GM12878 (cell line): Measurements from ENCODE around the gene MAN2A1.

Source experiments
- ASH2L ChIP-seq: fragments of 300-600, 200-600 bp; sonication (generic); IDR thresholded peaks from 2 replicates; pipeline ENCODE4 v1.6.1; 2017; ENCODE audit warnings: low read depth, mild to moderate bottlenecking, borderline replicate concordance
- ATF7 ChIP-seq: fragments of 450-650 bp; IDR thresholded peaks from 2 replicates; pipeline ENCODE4 v1.6.1; 2016; ENCODE audit warnings: low read depth, mild to moderate bottlenecking
- CEBPB ChIP-seq, 2 experiments: fragments of 150-350 bp in 1 of 2; IDR thresholded peaks; 2 replicates each; pipeline ENCODE4 v1.6.1; 2012 to 2014; ENCODE audit warnings: low read depth in 2 of 2, low read length in 2 of 2, borderline replicate concordance in 1 of 2, inconsistent platforms in 1 of 2
- CTCF ChIP-seq, 3 experiments: IDR thresholded peaks in 2 of 3; conservative IDR thresholded peaks in 1 of 3; 2 replicates each; pipeline ENCODE4 v1.5.1; 2011; ENCODE audit warnings: low read depth in 3 of 3, low read length in 3 of 3, mild to moderate bottlenecking in 3 of 3, control low read depth in 2 of 3, moderate library complexity in 2 of 3, inconsistent platforms in 1 of 3, mixed read lengths in 1 of 3; ENCODE audit not compliant: control insufficient read depth in 2 of 3, insufficient read depth in 1 of 3; ENCODE audit errors: extremely low read depth in 1 of 3
- EGR1 ChIP-seq, 2 experiments: IDR thresholded peaks; 1 replicate in 1 of 2; 2 replicates in 1 of 2; pipeline ENCODE4 v1.6.1; 2011 to 2012; ENCODE audit warnings: low read depth in 2 of 2, low read length in 2 of 2, borderline replicate concordance in 1 of 2, mild to moderate bottlenecking in 1 of 2, moderate library complexity in 1 of 2
- EP300 ChIP-seq, 2 experiments: fragments of 150-350 bp in 1 of 2; IDR thresholded peaks; 2 replicates each; pipeline ENCODE4 v1.6.1; 2011 to 2012; ENCODE audit warnings: low read depth in 2 of 2, low read length in 2 of 2, borderline replicate concordance in 1 of 2, improper control_type of control experiment in 1 of 2, inconsistent platforms in 1 of 2; ENCODE audit not compliant: control insufficient read depth in 1 of 2
- GATAD2B ChIP-seq: fragments of 450-650 bp; conservative IDR thresholded peaks from 2 replicates; pipeline ENCODE4 v1.6.1; 2017; ENCODE audit warnings: low read depth, mild to moderate bottlenecking, moderate library complexity
- MYC ChIP-seq: IDR thresholded peaks from 2 replicates; pipeline ENCODE4 v1.6.1; 2011; ENCODE audit warnings: mild to moderate bottlenecking, low read length, moderate library complexity, inconsistent platforms; ENCODE audit not compliant: insufficient read depth, insufficient replicate concordance, insufficient read length, severe bottlenecking
- PBX3 ChIP-seq: IDR thresholded peaks from 2 replicates; pipeline ENCODE4 v1.6.1; 2011; ENCODE audit warnings: mild to moderate bottlenecking, low read depth, low read length, moderate library complexity; ENCODE audit not compliant: insufficient replicate concordance
- PKNOX1 ChIP-seq: fragments of 450-650 bp; IDR thresholded peaks from 2 replicates; pipeline ENCODE4 v1.6.1; 2016; ENCODE audit warnings: mild to moderate bottlenecking
- POLR2A ChIP-seq: IDR thresholded peaks from 2 replicates; pipeline ENCODE4 v1.6.1; 2011; ENCODE audit warnings: low read depth, mild to moderate bottlenecking, low read length
- USF2 ChIP-seq: IDR thresholded peaks from 2 replicates; pipeline ENCODE4 v1.6.1; 2011; ENCODE audit warnings: low read depth, low read length, improper control_type of control experiment, borderline replicate concordance
- YY1 ChIP-seq: IDR thresholded peaks from 2 replicates; pipeline ENCODE4 v1.6.1; 2011; ENCODE audit warnings: low read depth, mild to moderate bottlenecking, low read length
- ZNF274 ChIP-seq: IDR thresholded peaks from one replicate; pipeline ENCODE4 v1.8.0; 2011; ENCODE audit not compliant: insufficient read length, insufficient read depth

GRCh38 chr5:109703829-109704228, 14.1 kb downstream of the MAN2A1 start:
- TF ChIP-seq ASH2L (no peak), PBX3 (no peak), POLR2A (no peak), CTCF (IDR thresholded peaks at IDR 0.05 in 2 of 3, conservative IDR thresholded peaks at IDR 0.05 in 1 of 3; ENCODE audit: control insufficient read depth in 2 of 3, extremely low read depth in 1 of 3, insufficient read depth in 1 of 3, low read depth in 3 of 3, low read length in 3 of 3) (no peak), GATAD2B (no peak), MYC (no peak), EGR1 (IDR thresholded peaks at IDR 0.05; ENCODE audit: borderline replicate concordance in 1 of 2, low read depth in 2 of 2, low read length in 2 of 2) (no peak), EP300 (IDR thresholded peaks at IDR 0.05; ENCODE audit: borderline replicate concordance in 1 of 2, control insufficient read depth in 1 of 2, low read depth in 2 of 2, low read length in 2 of 2) (no peak), USF2 (no peak), CEBPB (IDR thresholded peaks at IDR 0.05; ENCODE audit: borderline replicate concordance in 1 of 2, low read depth in 2 of 2, low read length in 2 of 2) (no peak), YY1 (no peak), PKNOX1 (no peak), ZNF274 (no peak), ATF7 (no peak)
